ENCODE data around the gene SLC11A2. TPM values are rescaled to one million over a fixed set of nuclear protein-coding genes. Genes with fewer than 3 reads are reported as not detected.
"Not testable (repeated sequence)": the region's sequence is repeated elsewhere in the genome, so short reads cannot be mapped to it uniquely, and the experiment has no call there.

The SLC11A2 gene
- total and polyA plus RNA-seq, 8 donors: 5.0 to 348 (median 59.7) TPM

GRCh38 chr12:50933459-50934124 is 92.6 kb downstream of the SLC11A2 start:
- Histone ChIP-seq H3K36me3 (peaks cover 12 to 57% (median 42%) of the 10 kb centered on the region in 4 donors), H3K27me3 (no peaks in the 10 kb centered on the region), H3K4me3 (no peak overlapping the region), H3K27ac (peak overlapping the region; percentile 3 to 88 (median 69)), H3K9me3 (peaks cover 0 to 11% (median 5%) of the 10 kb centered on the region in 4 donors), H3K4me1 (peaks cover 62 to 88% (median 74%) of the 10 kb centered on the region in 4 donors)
- TF ChIP-seq CTCF (IDR thresholded peaks at IDR 0.05): no peak
- TF ChIP-seq POLR2A (IDR thresholded peaks at IDR 0.05): no peak
- TF ChIP-seq POLR2AphosphoS5 (IDR thresholded peaks at IDR 0.05): no peak
- TF ChIP-seq EP300 (IDR thresholded peaks at IDR 0.05): no peak
- intact Hi-C loops (cut with DNase I; ENCODE audit: low total_unique reads): no loop called here
- no peak for DNase-seq
- WGBS, 5 donors: 78 to 97% (median 88%) methylated on average over 2 of the region's 2 CpGs

GRCh38 chr12:50932787-50933280 is 93.3 kb downstream of the SLC11A2 start:
- no peak for DNase-seq
- peak overlapping the region in 4 of 5 donors; percentile 3 to 88 (median 76) for H3K27ac ChIP-seq
- peaks cover 64 to 95% (median 81%) of the 10 kb centered on the region in 4 donors for H3K4me1 ChIP-seq
- H3K4me3 ChIP-seq: no peak overlapping the region
- 35 to 55% (median 51%) methylated on average over 2 of the region's 2 CpGs for WGBS, 5 donors
- H3K9me3 ChIP-seq: peaks cover 0 to 7% (median 3%) of the 10 kb centered on the region in 4 donors
- no peak for TF ChIP-seq EP300 (IDR thresholded peaks at IDR 0.05)
- peaks cover 12 to 54% (median 41%) of the 10 kb centered on the region in 4 donors for H3K36me3 ChIP-seq
- no peaks in the 10 kb centered on the region for H3K27me3 ChIP-seq
- intact Hi-C loops (cut with DNase I; ENCODE audit: low total_unique reads): no loop called here

DNA sequence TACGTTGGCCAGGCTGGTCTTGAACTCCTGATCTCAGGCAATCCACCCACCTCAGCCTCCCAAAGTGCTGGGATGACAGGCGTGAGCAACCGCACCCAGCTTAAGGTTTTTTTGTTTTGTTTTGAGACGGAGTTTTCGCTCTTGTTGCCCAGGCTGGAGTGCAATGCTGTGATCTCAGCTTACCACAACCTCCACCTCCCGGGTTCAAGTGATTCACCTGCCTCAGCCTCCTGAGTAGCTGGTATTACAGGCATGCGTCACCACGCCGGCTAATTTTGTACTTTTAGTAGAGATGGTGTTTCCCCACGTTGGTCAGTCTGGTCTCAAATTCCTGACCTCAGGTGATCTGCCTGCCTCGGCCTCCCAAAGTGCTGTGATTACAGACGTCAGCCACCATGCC is 95.7 kb downstream of the SLC11A2 start:
- H3K27me3 ChIP-seq; H3K9me3 ChIP-seq; intact Hi-C loops (cut with DNase I; ENCODE audit: low total_unique reads); DNase-seq: not testable (repeated sequence)
- H3K4me3 ChIP-seq: peak overlapping the region in 1 of 4 donors; percentile 85
- H3K36me3 ChIP-seq: peaks cover 12 to 45% (median 38%) of the 10 kb centered on the region in 4 donors
- WGBS, 5 donors: 81 to 87% (median 84%) methylated on average over 12 of the region's 12 CpGs
- peaks cover 48 to 89% (median 73%) of the 10 kb centered on the region in 4 donors for H3K4me1 ChIP-seq
- peak overlapping the region in 4 of 5 donors; percentile 14 to 58 (median 32) for H3K27ac ChIP-seq

GRCh38 chr12:50929831-50930230 is 96.4 kb downstream of the SLC11A2 start:
- H3K4me1 ChIP-seq: peaks cover 41 to 83% (median 66%) of the 10 kb centered on the region in 4 donors

More at GRCh38 chr12:50929831-50930230, 96.4 kb downstream of the SLC11A2 start:
- H3K27ac ChIP-seq: peak overlapping the region in 2 of 5 donors; percentile 36 to 92
- no peak for DNase-seq
- no peaks in the 10 kb centered on the region for H3K27me3 ChIP-seq
- H3K4me3 ChIP-seq: peak overlapping the region in 2 of 4 donors; percentile 85 to 87
- H3K36me3 ChIP-seq: peaks cover 12 to 45% (median 38%) of the 10 kb centered on the region in 4 donors
- 64 to 79% (median 75%) methylated on average over 3 of the region's 3 CpGs for WGBS, 5 donors
- H3K9me3 ChIP-seq: no peaks in the 10 kb centered on the region
- intact Hi-C loops (cut with DNase I; ENCODE audit: low total_unique reads): no loop called here
- TF ChIP-seq POLR2AphosphoS5 (IDR thresholded peaks at IDR 0.05) (no peak), CTCF (IDR thresholded peaks at IDR 0.05) (no peak), EP300 (IDR thresholded peaks at IDR 0.05) (no peak), POLR2A (IDR thresholded peaks at IDR 0.05) (no peak)

Small RNA genes within 50 kb of the gene (small RNA-seq; reads per million reads assigned to genes)
- 0 reads per million in 4 donors for gene AC008121.1
- gene RF00019: 0 reads per million in 4 donors
- 0 reads per million in 4 donors for gene RNU6-1273P
- 0 reads per million in 4 donors for gene RNU6-87P

Other genes with a start within 250 kb of the SLC11A2 start
- gene TMPRSS12, start 183.5 kb downstream of the SLC11A2 start, total RNA-seq: not detected
- not detected for gene TMPRSS12, start 183.5 kb downstream of the SLC11A2 start, polyA plus RNA-seq
- gene HIGD1C, start 73.8 kb downstream of the SLC11A2 start, total RNA-seq: not detected
- gene HIGD1C, start 73.8 kb downstream of the SLC11A2 start, polyA plus RNA-seq: not detected
- gene LETMD1, start 21.9 kb upstream of the SLC11A2 start, total RNA-seq: 100 to 1,000 TPM in 2 of 5 donors, 10 to 100 TPM in 3; 33.6 to 527 (median 92.9) TPM
- gene LETMD1, start 21.9 kb upstream of the SLC11A2 start, polyA plus RNA-seq: 10 to 100 TPM; 41.8 to 79.4 (median 70.6) TPM
- 100 to 1,000 TPM in 1 of 5 donors, 10 to 100 TPM in 4; 12.5 to 117 (median 22.9) TPM for gene CSRNP2, start 57.2 kb upstream of the SLC11A2 start, total RNA-seq
- 1 to 10 TPM; 6.0 to 8.8 (median 6.9) TPM for gene CSRNP2, start 57.2 kb upstream of the SLC11A2 start, polyA plus RNA-seq
- 10 to 100 TPM in 2 of 5 donors, 1 to 10 TPM in 3; 6.7 to 56.2 (median 8.2) TPM for gene TFCP2, start 146.8 kb upstream of the SLC11A2 start, total RNA-seq
- 10 to 100 TPM in 1 of 3 donors, 1 to 10 TPM in 2; 8.6 to 10.5 (median 9.8) TPM for gene TFCP2, start 146.8 kb upstream of the SLC11A2 start, polyA plus RNA-seq
- 10 to 100 TPM in 3 of 5 donors, 1 to 10 TPM in 2; 5.9 to 16.8 (median 12.9) TPM for gene POU6F1, start 191.7 kb upstream of the SLC11A2 start, total RNA-seq
- 1 to 10 TPM; 3.8 to 5.7 (median 5.1) TPM for gene POU6F1, start 191.7 kb upstream of the SLC11A2 start, polyA plus RNA-seq
- gene DAZAP2, start 212.4 kb upstream of the SLC11A2 start, total RNA-seq: 100 to 1,000 TPM in 3 of 5 donors, 10 to 100 TPM in 2; 37.4 to 149 (median 144) TPM
- 100 to 1,000 TPM; 141 to 547 (median 311) TPM for gene DAZAP2, start 212.4 kb upstream of the SLC11A2 start, polyA plus RNA-seq
- gene SMAGP, start 244.0 kb upstream of the SLC11A2 start, total RNA-seq: 10 to 100 TPM in 4 of 5 donors, 1 to 10 TPM in 1; 2.3 to 74.9 (median 26.8) TPM
- 10 to 100 TPM; 22.7 to 30.3 (median 28.4) TPM for gene SMAGP, start 244.0 kb upstream of the SLC11A2 start, polyA plus RNA-seq